ENCODE results near the gene FARS2. TPM values are rescaled to one million over a fixed set of nuclear protein-coding genes. Genes with fewer than 3 reads are reported as not detected.

The FARS2 gene
- total RNA-seq, 1 donor from 2014 or later = 20.1 TPM

DNA sequence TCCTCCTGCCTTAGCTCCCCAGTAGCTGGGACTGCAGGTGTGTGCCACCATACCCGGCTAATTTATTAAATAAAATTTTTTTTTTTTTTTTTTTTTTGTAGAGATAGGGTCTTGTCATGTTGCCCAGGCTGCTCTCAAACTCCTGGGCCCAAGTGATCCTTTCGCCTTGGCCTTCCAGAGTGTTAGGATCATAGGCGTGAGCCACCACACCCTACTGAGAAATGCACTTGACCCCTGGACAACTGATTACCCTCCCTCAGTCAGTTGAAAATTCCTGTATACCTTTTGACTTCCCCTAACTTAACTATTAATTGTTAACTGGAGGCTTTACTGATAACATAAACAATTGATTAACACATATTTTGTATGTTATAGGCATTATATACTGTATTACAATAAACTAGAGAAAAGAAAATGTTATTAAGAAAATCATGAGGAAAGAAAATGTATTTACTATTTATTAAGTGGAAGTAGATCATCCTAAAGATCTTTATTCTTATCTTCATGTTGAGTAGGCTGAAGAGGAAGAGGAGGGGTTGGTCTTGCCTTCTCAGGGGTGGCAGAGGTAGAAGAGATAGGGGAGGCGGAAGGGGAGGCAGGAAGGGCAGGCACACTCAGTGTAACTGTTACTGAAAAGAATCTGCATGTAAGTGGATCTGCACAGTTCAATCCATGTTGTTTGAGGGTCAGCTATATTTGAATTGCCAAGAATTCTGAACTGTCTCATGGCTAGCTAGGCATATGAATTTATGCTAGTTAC lies 104.3 kb downstream of the FARS2 start:
- intact Hi-C loops (cut with micrococcal nuclease) = no loop called here

- intact Hi-C loops (cut with micrococcal nuclease) = no loop called here
Measured at GRCh38 chr6:5366941-5367340, 105.6 kb downstream of the FARS2 start.

GRCh38 chr6:5367510-5367909 lies 106.2 kb downstream of the FARS2 start:
- intact Hi-C loops (cut with micrococcal nuclease) = no loop called here

GRCh38 chr6:5373430-5373829 lies 112.1 kb downstream of the FARS2 start:
- intact Hi-C loops (cut with micrococcal nuclease) = no loop called here

DNA sequence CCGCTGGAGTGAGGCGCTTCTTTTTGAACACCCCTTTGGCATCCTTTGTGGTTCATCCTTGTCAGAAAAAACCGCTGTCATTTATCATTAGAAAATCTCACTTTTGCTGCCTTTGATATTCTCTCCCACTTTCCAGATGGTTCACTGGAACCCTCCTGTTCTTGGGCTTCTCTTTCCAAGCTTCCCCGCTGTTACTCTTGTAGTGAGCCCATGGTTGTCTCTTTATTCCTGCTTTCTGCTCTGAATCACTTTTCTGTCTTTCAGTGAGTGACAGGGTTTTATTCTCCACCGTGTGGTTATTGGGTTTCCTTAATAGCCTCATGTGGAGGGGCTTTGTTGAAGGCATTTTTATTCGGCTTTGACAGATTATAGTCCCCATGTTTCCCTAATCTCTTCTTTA lies 117.0 kb downstream of the FARS2 start:
- intact Hi-C loops (cut with micrococcal nuclease) = no loop called here

DNA sequence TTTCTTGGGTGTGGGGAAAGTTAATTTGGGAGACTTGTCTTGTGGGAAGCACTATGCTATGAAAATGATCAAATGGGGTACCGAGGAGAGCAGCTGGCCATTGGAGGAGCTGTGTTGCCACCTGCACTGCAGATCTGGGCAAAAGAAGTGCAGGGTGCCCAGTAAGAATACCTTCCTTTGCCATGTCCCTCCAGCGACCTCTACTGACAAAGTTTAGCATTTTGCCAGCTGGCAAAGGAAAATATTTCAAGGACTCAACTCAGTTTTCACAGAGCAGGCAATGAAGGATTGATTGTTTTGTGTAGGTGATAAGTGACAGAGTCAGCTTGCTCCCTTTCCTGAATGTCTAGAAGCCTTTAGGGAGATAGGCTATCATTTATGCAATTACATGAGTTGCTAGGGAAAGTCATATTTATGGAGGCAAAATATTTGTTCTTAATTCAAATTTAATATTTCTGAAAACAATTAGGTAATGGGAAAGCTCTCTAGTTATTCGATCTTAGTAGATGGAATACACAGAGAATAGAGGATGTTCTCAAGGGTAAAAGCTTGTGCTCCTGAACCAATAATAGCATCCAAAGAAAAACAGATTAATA lies 118.4 kb downstream of the FARS2 start:
- intact Hi-C loops (cut with micrococcal nuclease) = loop anchor here (1.0 kb wide), 1 partner anchor 236 kb away; no protein-coding TSS in a partner anchor

GRCh38 chr6:5383856-5384255 lies 122.5 kb downstream of the FARS2 start:
- intact Hi-C loops (cut with micrococcal nuclease) = no loop called here

- intact Hi-C loops (cut with micrococcal nuclease) = no loop called here
Measured at GRCh38 chr6:5384276-5384675, 123.0 kb downstream of the FARS2 start.

GRCh38 chr6:5388326-5388725 lies 127.0 kb downstream of the FARS2 start:
- intact Hi-C loops (cut with micrococcal nuclease) = no loop called here

DNA sequence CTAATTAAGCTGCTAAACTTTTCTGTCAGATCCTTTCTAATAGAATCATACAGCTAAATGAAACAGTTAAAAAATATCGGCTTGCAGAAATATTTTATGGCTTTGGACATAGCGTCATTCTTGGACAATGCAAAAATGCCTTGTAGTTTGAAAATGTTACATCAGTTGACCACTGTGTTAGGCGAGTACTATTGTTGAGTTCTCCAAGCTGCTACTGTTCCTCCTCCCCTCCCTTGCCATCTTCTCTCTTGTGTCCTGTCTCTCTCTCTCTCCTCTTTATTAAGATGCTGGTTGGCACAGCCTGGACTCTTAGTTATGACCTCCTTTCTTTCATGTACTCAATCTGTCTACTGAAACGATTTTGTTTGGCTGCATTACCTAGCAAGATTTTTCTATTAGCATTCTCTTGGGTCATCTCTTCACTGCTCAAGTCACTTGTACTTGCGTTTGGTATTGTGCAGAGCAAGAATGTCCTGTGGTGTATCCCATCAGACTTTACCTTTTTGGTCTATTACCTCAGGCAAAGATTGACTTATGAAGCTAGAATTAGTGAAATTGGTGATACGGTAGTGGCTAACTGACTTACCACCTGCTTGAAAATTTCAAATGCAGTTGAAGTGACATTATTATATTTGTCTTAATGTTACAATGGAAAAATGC lies 127.9 kb downstream of the FARS2 start:
- intact Hi-C loops (cut with micrococcal nuclease) = no loop called here

- intact Hi-C loops (cut with micrococcal nuclease) = no loop called here
Measured at GRCh38 chr6:5390177-5390576, 128.9 kb downstream of the FARS2 start.

- intact Hi-C loops (cut with micrococcal nuclease) = no loop called here
Measured at GRCh38 chr6:5394280-5394679, 133.0 kb downstream of the FARS2 start.

DNA sequence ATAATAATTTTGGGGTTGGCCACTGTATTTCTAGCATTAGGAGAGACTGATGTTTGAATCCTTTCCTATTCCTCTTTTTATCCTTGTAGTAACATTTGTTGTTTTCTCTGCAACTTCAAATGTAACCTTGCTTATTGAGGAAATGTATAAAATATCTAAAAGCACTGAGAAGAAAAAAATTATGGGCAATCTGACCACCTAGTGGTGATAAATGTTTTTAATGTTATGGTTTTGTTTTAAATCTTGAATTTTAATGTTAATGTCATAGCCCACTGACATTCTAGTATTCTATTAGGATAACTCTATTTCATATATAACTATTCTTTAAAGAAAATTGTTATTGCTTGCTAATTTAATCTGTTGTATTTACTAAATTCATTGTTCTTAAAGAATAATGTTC lies 134.4 kb downstream of the FARS2 start:
- intact Hi-C loops (cut with micrococcal nuclease) = no loop called here

DNA sequence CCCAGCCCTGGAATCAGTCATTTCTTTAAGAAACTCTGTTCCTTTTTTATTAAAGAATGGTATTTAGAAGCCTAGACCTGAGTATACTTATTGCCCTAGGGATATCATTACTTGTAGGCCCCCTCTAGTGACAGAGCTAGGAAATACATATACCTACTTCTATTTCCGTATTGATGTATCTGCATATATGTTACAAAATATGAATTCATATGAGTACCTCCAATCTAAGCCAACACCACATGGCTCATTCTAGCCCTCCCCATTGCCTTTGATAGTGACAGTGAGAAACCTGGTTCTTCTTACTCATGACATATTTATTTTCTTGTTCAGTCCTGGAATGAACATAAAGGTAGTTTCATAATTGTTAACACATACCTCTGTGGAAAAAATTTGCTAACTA lies 137.2 kb downstream of the FARS2 start:
- intact Hi-C loops (cut with micrococcal nuclease) = loop anchor here (1.0 to 2.0 kb wide), 4 partner anchors 95 to 255 kb away; partner anchors contain the start of gene LYRM4

- intact Hi-C loops (cut with micrococcal nuclease) = loop anchor here (2.0 kb wide), 1 partner anchor 185 kb away; no protein-coding TSS in a partner anchor
Measured at GRCh38 chr6:5399391-5399790, 138.1 kb downstream of the FARS2 start.

DNA sequence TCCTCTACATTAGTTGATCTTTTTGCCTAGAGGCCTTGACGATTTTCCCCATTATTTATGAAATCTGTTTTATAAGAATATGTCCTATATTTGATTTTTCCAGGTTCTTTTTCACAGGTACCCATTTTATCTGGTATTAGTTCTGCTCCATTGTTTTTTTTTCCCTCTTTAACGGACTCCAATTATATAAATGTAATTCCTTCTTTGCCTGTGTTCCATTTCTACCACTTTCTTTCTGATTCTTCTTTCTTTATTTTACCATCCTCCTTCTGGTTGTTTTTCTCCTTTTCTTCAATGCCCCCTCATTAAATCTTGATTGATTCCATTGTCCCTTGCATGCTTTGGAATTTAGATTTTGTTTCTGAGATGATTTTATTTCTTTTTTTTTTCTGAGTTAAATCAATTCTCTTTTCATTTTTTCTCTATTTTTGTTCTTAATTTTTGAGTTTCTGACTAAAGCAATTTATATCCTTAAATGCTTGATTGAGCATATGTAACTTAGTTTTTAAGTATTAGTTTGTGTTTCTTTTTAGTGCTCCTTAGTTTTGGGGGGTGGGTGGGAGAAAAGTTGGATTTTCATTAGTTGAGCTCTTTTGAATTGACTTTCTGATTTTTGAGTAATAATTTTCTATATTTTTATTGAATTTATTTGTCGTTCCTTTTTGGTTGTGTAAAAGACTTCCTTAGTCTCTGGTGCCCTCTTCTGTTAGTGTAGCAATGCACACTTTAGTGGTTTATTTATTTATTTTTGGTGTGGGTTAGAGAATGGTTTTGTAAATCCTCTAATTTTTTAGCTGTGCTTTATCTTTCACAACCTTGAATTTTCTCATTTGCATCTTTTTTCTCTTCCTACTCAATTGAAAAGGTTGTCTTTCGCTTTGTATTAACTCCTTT lies 140.8 kb downstream of the FARS2 start:
- intact Hi-C loops (cut with micrococcal nuclease) = loop anchor here (1.0 kb wide), 1 partner anchor 259 kb away; no protein-coding TSS in a partner anchor

DNA sequence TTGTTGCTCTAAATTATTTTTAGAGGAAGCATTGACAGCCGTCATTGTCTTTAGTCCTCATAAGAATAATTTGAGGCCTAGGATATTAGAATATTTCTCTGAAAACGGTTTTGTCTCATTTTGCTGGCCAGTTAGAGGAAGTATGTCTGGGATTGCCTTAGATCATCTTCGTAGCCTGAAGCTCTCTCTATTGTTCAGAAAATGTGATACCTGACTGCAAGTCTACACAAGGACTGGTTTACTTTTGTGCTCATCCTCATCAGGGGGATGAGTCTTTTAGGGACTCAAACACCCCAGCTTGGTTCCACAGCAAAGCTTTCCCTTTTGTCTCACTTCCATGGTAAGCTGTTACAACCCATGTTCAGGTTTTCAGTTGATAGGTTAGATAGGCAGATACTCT lies 141.8 kb downstream of the FARS2 start:
- intact Hi-C loops (cut with micrococcal nuclease) = no loop called here

GRCh38 chr6:5403609-5404008 lies 142.3 kb downstream of the FARS2 start:
- intact Hi-C loops (cut with micrococcal nuclease) = no loop called here

DNA sequence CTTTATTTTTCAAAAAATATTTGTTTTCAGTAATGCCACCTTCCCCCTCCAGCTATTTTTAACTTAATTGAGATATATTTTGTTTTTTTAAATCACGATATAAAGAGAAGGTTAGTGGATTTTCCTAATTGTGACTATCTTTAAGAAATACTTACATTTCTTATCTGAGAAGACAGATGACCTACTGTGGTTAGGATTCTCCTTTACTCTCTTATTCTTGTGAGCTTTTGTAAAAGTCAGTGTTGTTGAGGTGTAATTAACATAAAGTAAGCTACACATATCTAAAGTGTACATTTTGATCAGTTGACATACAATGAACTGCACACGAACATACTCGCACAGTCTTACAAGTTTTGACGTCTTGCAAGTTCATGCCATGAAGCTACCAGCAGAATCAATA lies 144.7 kb downstream of the FARS2 start:
- intact Hi-C loops (cut with micrococcal nuclease) = no loop called here

- intact Hi-C loops (cut with micrococcal nuclease) = no loop called here
Measured at GRCh38 chr6:5411414-5411813, 150.1 kb downstream of the FARS2 start.

- intact Hi-C loops (cut with micrococcal nuclease) = no loop called here
Measured at GRCh38 chr6:5412017-5412416, 150.7 kb downstream of the FARS2 start.

All from T-helper 1 cell treated with Interleukin-12 subunit alpha and Interleukin-12 subunit beta and Interleukin-4 antibody, amounts not matched to agents 30 ng/mL and 1 ng/mL, for 36 hours (primary cell).